Natural killer cell (primary cell): Measurements from ENCODE around the gene CTNNAL1. TPM values are rescaled to one million over a fixed set of nuclear protein-coding genes. Genes with fewer than 3 reads are reported as not detected.

Experiments used
- ATAC-seq, 3 donors: fragments of 150-1000 bp in 2 of 3; fragments of 200-7000 bp in 1 of 3; cut with Tn5 transposase; 1 replicate in 1 of 3; 2 replicates in 2 of 3; pipeline ENCODE4 v1.10.0; 2021; ENCODE audit warnings: mild to moderate bottlenecking in 2 of 3, moderate library complexity in 2 of 3
- DNase-seq, 2 donors: peaks; one replicate each; pipeline versions ENCODE4 v3.0.0 to v3.0.0-alpha.2; 2013 to 2021; ENCODE audit warnings: mixed read lengths in 1 of 2
- H3K27ac ChIP-seq: one replicate; pipeline ENCODE4 v1.5.1; 2013; ENCODE audit warnings: mild to moderate bottlenecking, low read length
- H3K27me3 ChIP-seq: one replicate; pipeline ENCODE4 v1.6.1; 2013; ENCODE audit warnings: low read length; ENCODE audit not compliant: control insufficient read depth, insufficient read depth
- H3K36me3 ChIP-seq: one replicate; pipeline ENCODE4 v1.6.1; 2013; ENCODE audit warnings: low read length; ENCODE audit not compliant: control insufficient read depth, insufficient read depth
- H3K4me1 ChIP-seq: one replicate; pipeline ENCODE4 v1.6.1; 2013; ENCODE audit warnings: low read length; ENCODE audit not compliant: control insufficient read depth, insufficient read depth
- H3K4me3 ChIP-seq: one replicate; pipeline ENCODE4 v1.5.1; 2013; ENCODE audit warnings: low read length
- H3K9me3 ChIP-seq: one replicate; pipeline ENCODE4 v1.6.1; 2013; ENCODE audit warnings: low read length; ENCODE audit not compliant: control insufficient read depth, insufficient read depth
- H3K27ac Mint-ChIP-seq, 2 donors: one replicate each; pipeline ENCODE4 v1.8.0; 2022; ENCODE audit warnings: mild to moderate bottlenecking in 2 of 2, mixed read lengths in 2 of 2, moderate library complexity in 1 of 2
- H3K27me3 Mint-ChIP-seq, 2 donors: one replicate each; pipeline ENCODE4 v1.8.0; 2022; ENCODE audit warnings: low read depth in 2 of 2, mixed read lengths in 2 of 2
- H3K36me3 Mint-ChIP-seq: one replicate; pipeline ENCODE4 v1.8.0; 2022; ENCODE audit warnings: mixed read lengths
- H3K4me1 Mint-ChIP-seq, 2 donors: one replicate each; pipeline ENCODE4 v1.8.0; 2022; ENCODE audit warnings: mixed read lengths in 2 of 2
- H3K4me3 Mint-ChIP-seq: one replicate; pipeline ENCODE4 v1.8.0; 2022; ENCODE audit warnings: mild to moderate bottlenecking, moderate library complexity, mixed read lengths
- H3K9me3 Mint-ChIP-seq, 2 donors: one replicate each; pipeline ENCODE4 v1.8.0; 2022; ENCODE audit warnings: mixed read lengths in 2 of 2
- CTCF ChIP-seq: fragments of 200-600 bp; IDR thresholded peaks from one replicate; pipeline ENCODE4 v1.8.0; 2022; ENCODE audit warnings: antibody characterized with exemption
- WGBS: methylation state at CpG from one replicate; pipeline ENCODE4 v1.1.7; 2013; ENCODE audit warnings: missing lambda C conversion rate; ENCODE audit not compliant: insufficient coverage; 5-methylcytosine and 5-hydroxymethylcytosine counted together
- intact Hi-C: fragments of 100-400 bp; cut with micrococcal nuclease; formaldehyde crosslinking; loops from one replicate; pipeline ENCODE4 v1.14.2; 2022
- total RNA-seq, 4 donors: library from RNA; stranded (reverse); fragments of 120-200 nt in 1 of 4; gene quantifications; one replicate each; pipeline versions ENCODE4 v1.2.3 to v1.2.4, GENCODE V29; 2013 to 2022

The CTNNAL1 gene
- total RNA-seq, 3 donors from 2014 or later (not counting 1 experiment from before 2014, with no cell fraction given): 2.6 to 7.6 (median 2.7) TPM

- intact Hi-C loops: no loop called here
- H3K27me3 ChIP-seq: no peaks in the 10 kb centered on the region
- 98% methylated on average over 7 of the region's 7 CpGs for WGBS
- Mint-ChIP-seq H3K27ac (no peak overlapping the region), H3K4me3 (no peak overlapping the region), H3K36me3 (no peaks in the 10 kb centered on the region), H3K27me3 (no peaks in the 10 kb centered on the region), H3K9me3 (no peaks in the 10 kb centered on the region), H3K4me1 (peaks cover 7 to 10% of the 10 kb centered on the region in 2 donors)
- H3K27ac ChIP-seq: no peak overlapping the region
- H3K4me3 ChIP-seq: no peak overlapping the region
- H3K9me3 ChIP-seq: no peaks in the 10 kb centered on the region
- TF ChIP-seq CTCF: no peak
- no peaks in the 10 kb centered on the region for H3K4me1 ChIP-seq
- H3K36me3 ChIP-seq: peaks cover 8% of the 10 kb centered on the region
- DNase-seq (no peak), ATAC-seq (no peak)
Observed at GRCh38 chr9:109026306-109026705, 13.0 kb upstream of the CTNNAL1 start.

GRCh38 chr9:109022873-109023272 is 9.6 kb upstream of the CTNNAL1 start:
- Mint-ChIP-seq H3K36me3 (peaks cover 9% of the 10 kb centered on the region), H3K27me3 (no peaks in the 10 kb centered on the region), H3K9me3 (no peaks in the 10 kb centered on the region), H3K4me1 (peaks cover 7 to 10% of the 10 kb centered on the region in 2 donors), H3K27ac (no peak overlapping the region), H3K4me3 (no peak overlapping the region)
- no peak overlapping the region for H3K27ac ChIP-seq
- ATAC-seq (no peak), DNase-seq (no peak)
- H3K27me3 ChIP-seq: no peaks in the 10 kb centered on the region
- intact Hi-C loops: no loop called here
- H3K36me3 ChIP-seq: peaks cover 16% of the 10 kb centered on the region
- H3K9me3 ChIP-seq: no peaks in the 10 kb centered on the region
- H3K4me3 ChIP-seq: no peak overlapping the region
- no peak for TF ChIP-seq CTCF
- no peaks in the 10 kb centered on the region for H3K4me1 ChIP-seq

- Histone ChIP-seq H3K9me3 (no peaks in the 10 kb centered on the region), H3K4me3 (no peak overlapping the region), H3K27me3 (no peaks in the 10 kb centered on the region), H3K4me1 (no peaks in the 10 kb centered on the region), H3K27ac (no peak overlapping the region), H3K36me3 (peaks cover 11% of the 10 kb centered on the region)
- Mint-ChIP-seq H3K9me3 (no peaks in the 10 kb centered on the region), H3K27ac (no peak overlapping the region), H3K4me1 (peaks cover 6 to 7% of the 10 kb centered on the region in 2 donors), H3K36me3 (peaks cover 9% of the 10 kb centered on the region), H3K4me3 (no peak overlapping the region), H3K27me3 (no peaks in the 10 kb centered on the region)
- DNase-seq (no peak), ATAC-seq (no peak)
- 88% methylated on average over 4 of the region's 6 CpGs for WGBS
- TF ChIP-seq CTCF: no peak
- intact Hi-C loops: no loop called here
Observed at GRCh38 chr9:109020581-109021511, 7.5 kb upstream of the CTNNAL1 start.
